Measurements from ENCODE around the gene GEN1.
A peak's percentile ranks its signal among the peaks of the same experiment; 100 is the strongest.

Gene GEN1

GRCh38 chr2:17713291-17713690 is 40.6 kb upstream of the GEN1 start:
- ChIA-PET POLR2A (no interaction called here), CTCF (no interaction called here)
- no peak for TF ChIP-seq CTCF (IDR thresholded peaks at IDR 0.05; ENCODE audit: insufficient read depth, low read length, missing control alignments)
- H3K4me3 ChIP-seq (ENCODE audit: low read depth, low read length), result no peak overlapping the region
- DNase-seq (ENCODE audit: low read depth, low spot score), result no peak

GRCh38 chr2:17717666-17718065 is 36.3 kb upstream of the GEN1 start:
- POLR2A ChIA-PET, result no interaction called here

GRCh38 chr2:17718689-17719088 is 35.2 kb upstream of the GEN1 start:
- ChIA-PET CTCF (interaction anchor here (0.7 to 4.2 kb wide), 17 partner anchors 8 to 659 kb away, joined by 3 to 73 read pairs (median 6); no protein-coding TSS in a partner anchor), POLR2A (no interaction called here)
- DNase-seq (ENCODE audit: low read depth, low spot score), result no peak
- no peak for TF ChIP-seq CTCF (IDR thresholded peaks at IDR 0.05; ENCODE audit: insufficient read depth, low read length, missing control alignments)
- H3K4me3 ChIP-seq (ENCODE audit: low read depth, low read length), result no peak overlapping the region

More at GRCh38 chr2:17717666-17718065, 36.3 kb upstream of the GEN1 start:
- H3K4me3 ChIP-seq (ENCODE audit: low read depth, low read length), result no peak overlapping the region
- no peak for TF ChIP-seq CTCF (IDR thresholded peaks at IDR 0.05; ENCODE audit: insufficient read depth, low read length, missing control alignments)
- CTCF ChIA-PET, result interaction anchor here (1.0 to 4.2 kb wide), 5 partner anchors 8 to 114 kb away, joined by 3 to 73 read pairs (median 6); no protein-coding TSS in a partner anchor
- no peak for DNase-seq (ENCODE audit: low read depth, low spot score)

GRCh38 chr2:17719562-17720371 is 34.2 kb upstream of the GEN1 start:
- no peak overlapping the region for H3K4me3 ChIP-seq (ENCODE audit: low read depth, low read length)
- TF ChIP-seq CTCF (IDR thresholded peaks at IDR 0.05; ENCODE audit: insufficient read depth, low read length, missing control alignments), result peak; percentile 51
- ChIA-PET POLR2A (no interaction called here), CTCF (interaction anchor here (0.6 to 4.2 kb wide), 32 partner anchors 9 to 660 kb away, joined by 3 to 73 read pairs (median 4); no protein-coding TSS in a partner anchor)
- DNase-seq (ENCODE audit: low read depth, low spot score), result no peak

- no peak overlapping the region for H3K4me3 ChIP-seq (ENCODE audit: low read depth, low read length)
- POLR2A ChIA-PET, result no interaction called here
- CTCF ChIA-PET, result interaction anchor here (4.3 kb wide), 1 partner anchor 9 kb away, joined by 42 read pairs; no protein-coding TSS in a partner anchor
- no peak for TF ChIP-seq CTCF (IDR thresholded peaks at IDR 0.05; ENCODE audit: insufficient read depth, low read length, missing control alignments)
- DNase-seq (ENCODE audit: low read depth, low spot score), result no peak
These were observed 25.7 kb upstream of the GEN1 start for GRCh38 chr2:17728210-17728609.

- DNase-seq (ENCODE audit: low read depth, low spot score), result no peak
- ChIA-PET CTCF (interaction anchor here (0.9 to 4.3 kb wide), 2 partner anchors 11 to 59 kb away, joined by 4 to 42 read pairs; no protein-coding TSS in a partner anchor), POLR2A (no interaction called here)
- no peak overlapping the region for H3K4me3 ChIP-seq (ENCODE audit: low read depth, low read length)
- TF ChIP-seq CTCF (IDR thresholded peaks at IDR 0.05; ENCODE audit: insufficient read depth, low read length, missing control alignments), result no peak
These were observed 24.1 kb upstream of the GEN1 start for GRCh38 chr2:17729880-17730279.
